ENCODE measurements around the gene ALDH5A1. TPM values are rescaled to one million over a fixed set of nuclear protein-coding genes. Genes with fewer than 3 reads are reported as not detected.

ALDH5A1 gene
- total and polyA plus RNA-seq, 7 donors, result 2.4 to 5.0 (median 2.8) TPM

- H3K9me3 ChIP-seq, result no peaks in the 10 kb centered on the region
- intact Hi-C loops (cut with DNase I), result no loop called here
- TF ChIP-seq, protein P1, sequence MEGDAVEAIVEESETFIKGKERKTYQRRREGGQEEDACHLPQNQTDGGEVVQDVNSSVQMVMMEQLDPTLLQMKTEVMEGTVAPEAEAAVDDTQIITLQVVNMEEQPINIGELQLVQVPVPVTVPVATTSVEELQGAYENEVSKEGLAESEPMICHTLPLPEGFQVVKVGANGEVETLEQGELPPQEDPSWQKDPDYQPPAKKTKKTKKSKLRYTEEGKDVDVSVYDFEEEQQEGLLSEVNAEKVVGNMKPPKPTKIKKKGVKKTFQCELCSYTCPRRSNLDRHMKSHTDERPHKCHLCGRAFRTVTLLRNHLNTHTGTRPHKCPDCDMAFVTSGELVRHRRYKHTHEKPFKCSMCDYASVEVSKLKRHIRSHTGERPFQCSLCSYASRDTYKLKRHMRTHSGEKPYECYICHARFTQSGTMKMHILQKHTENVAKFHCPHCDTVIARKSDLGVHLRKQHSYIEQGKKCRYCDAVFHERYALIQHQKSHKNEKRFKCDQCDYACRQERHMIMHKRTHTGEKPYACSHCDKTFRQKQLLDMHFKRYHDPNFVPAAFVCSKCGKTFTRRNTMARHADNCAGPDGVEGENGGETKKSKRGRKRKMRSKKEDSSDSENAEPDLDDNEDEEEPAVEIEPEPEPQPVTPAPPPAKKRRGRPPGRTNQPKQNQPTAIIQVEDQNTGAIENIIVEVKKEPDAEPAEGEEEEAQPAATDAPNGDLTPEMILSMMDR (IDR thresholded peaks at IDR 0.05), result no peak
- no peak for TF ChIP-seq POLR2AphosphoS5 (IDR thresholded peaks at IDR 0.05)
- TF ChIP-seq EP300 (IDR thresholded peaks at IDR 0.05), result no peak
- TF ChIP-seq POLR2A (IDR thresholded peaks at IDR 0.05), result no peak
These were observed 17.7 kb upstream of the ALDH5A1 start for GRCh38 chr6:24477070-24477469.

GRCh38 chr6:24478903-24479302 is 15.9 kb upstream of the ALDH5A1 start:
- H3K9me3 ChIP-seq, result no peaks in the 10 kb centered on the region
- H3K4me1 ChIP-seq, result no peaks in the 10 kb centered on the region
- 75 to 78% methylated on average over 4 of the region's 4 CpGs for WGBS, 2 donors
- no peak overlapping the region for H3K4me3 ChIP-seq
- peaks cover 0 to 5% (median 0%) of the 10 kb centered on the region in 4 donors for H3K36me3 ChIP-seq
- no peaks in the 10 kb centered on the region for H3K27me3 ChIP-seq
- intact Hi-C loops (cut with DNase I), result no loop called here
- TF ChIP-seq EP300 (IDR thresholded peaks at IDR 0.05) (no peak), POLR2AphosphoS5 (IDR thresholded peaks at IDR 0.05) (no peak), POLR2A (IDR thresholded peaks at IDR 0.05) (no peak)
- TF ChIP-seq, protein P1 (IDR thresholded peaks at IDR 0.05), result no peak
- DNase-seq, result no peak
- no peak overlapping the region for H3K27ac ChIP-seq

More at GRCh38 chr6:24477070-24477469, 17.7 kb upstream of the ALDH5A1 start:
- 94% methylated on average over 1 of the region's 1 CpG for WGBS, 2 donors
- no peaks in the 10 kb centered on the region for H3K4me1 ChIP-seq
- DNase-seq, result no peak
- H3K4me3 ChIP-seq, result no peak overlapping the region
- H3K27ac ChIP-seq, result no peak overlapping the region
- H3K27me3 ChIP-seq, result no peaks in the 10 kb centered on the region
- peaks cover 0 to 5% (median 0%) of the 10 kb centered on the region in 4 donors for H3K36me3 ChIP-seq

DNA sequence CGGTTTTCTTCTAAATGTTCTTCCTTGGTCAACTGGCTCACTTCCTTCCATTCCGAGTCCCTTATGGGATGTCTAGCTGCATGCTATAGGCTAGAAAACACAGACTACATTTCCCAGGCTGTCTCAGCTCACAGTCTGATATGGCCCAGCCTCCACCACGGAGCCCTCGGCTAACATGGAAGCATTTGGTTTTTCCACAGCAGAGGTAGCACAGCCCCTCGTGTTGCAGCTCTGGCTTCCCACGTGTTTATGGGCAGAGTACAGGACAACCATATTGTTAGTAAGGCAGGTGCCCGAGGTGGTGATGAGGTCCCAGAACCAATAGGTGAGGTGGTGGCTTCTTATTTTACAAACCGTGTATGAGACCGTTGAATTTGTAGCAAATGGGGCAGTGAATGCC is 14.1 kb upstream of the ALDH5A1 start:
- Histone ChIP-seq H3K27ac (no peak overlapping the region), H3K4me3 (no peak overlapping the region), H3K4me1 (no peaks in the 10 kb centered on the region), H3K9me3 (no peaks in the 10 kb centered on the region), H3K36me3 (no peaks in the 10 kb centered on the region), H3K27me3 (no peaks in the 10 kb centered on the region)
- TF ChIP-seq, protein P1 (IDR thresholded peaks at IDR 0.05), result no peak
- WGBS, 2 donors, result 90 to 92% methylated on average over 9 of the region's 9 CpGs
- intact Hi-C loops (cut with DNase I), result no loop called here
- DNase-seq, result no peak

DNA sequence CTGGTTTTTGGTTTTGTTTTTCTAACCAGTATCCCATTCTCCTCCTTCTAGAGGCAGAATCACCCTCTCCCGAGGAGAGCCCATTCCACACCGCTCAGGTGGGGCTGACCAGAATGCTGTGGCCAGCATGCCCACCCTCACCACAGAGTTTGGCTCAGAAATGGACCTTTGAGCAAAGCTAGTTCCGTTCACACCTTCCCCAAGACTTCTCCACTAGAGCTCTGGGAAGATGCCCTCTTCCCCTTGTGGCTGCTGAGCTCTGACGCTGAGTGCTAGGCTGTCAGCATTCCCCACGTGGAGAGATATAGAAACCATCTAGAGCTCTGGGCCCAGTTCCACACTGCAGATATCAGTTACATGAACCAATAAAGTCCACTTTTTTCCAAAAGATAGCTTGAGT is 13.3 kb upstream of the ALDH5A1 start:
- H3K4me1 ChIP-seq, result no peaks in the 10 kb centered on the region
- H3K27me3 ChIP-seq, result no peaks in the 10 kb centered on the region
- H3K4me3 ChIP-seq, result no peak overlapping the region
- no peaks in the 10 kb centered on the region for H3K36me3 ChIP-seq
- 93% methylated on average over 5 of the region's 5 CpGs for WGBS, 2 donors
- no peak for DNase-seq
- TF ChIP-seq EP300 (IDR thresholded peaks at IDR 0.05), result no peak
- TF ChIP-seq POLR2A (IDR thresholded peaks at IDR 0.05), result no peak
- TF ChIP-seq POLR2AphosphoS5 (IDR thresholded peaks at IDR 0.05), result no peak
- intact Hi-C loops (cut with DNase I), result no loop called here
- H3K9me3 ChIP-seq, result no peaks in the 10 kb centered on the region
- H3K27ac ChIP-seq, result no peak overlapping the region

DNA sequence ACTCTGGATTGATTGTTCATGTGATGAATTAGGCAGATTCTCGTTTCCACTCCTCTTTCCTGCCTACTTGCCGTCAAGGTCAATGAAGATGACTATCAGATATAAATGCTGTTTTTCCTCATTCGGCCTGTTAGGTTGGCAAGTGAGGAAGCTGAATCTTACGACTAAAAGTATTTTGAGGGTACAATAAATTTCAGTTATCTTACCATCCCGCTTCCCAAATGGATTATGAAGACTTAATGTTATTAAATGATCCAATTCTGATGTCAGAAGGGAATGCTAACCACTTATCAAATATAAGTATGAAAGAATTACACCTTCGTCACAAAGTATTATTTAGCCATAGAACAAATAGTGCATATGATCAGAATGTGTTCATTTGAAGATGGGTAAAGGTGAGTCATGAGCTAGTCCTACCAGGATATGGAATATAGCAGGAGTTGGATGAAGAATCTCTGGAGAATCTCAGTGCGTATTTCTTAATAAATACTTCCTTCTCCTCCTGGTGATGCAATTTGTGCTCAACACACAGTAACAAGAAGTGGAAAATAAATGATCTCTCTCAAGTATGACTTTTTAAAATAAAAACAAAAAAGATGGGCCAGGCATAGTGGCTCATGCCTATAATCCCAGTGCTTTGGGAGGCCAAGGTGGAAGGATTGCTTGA is 10.0 kb upstream of the ALDH5A1 start:
- TF ChIP-seq POLR2A (IDR thresholded peaks at IDR 0.05), result no peak
- no peak for TF ChIP-seq POLR2AphosphoS5 (IDR thresholded peaks at IDR 0.05)
- TF ChIP-seq, protein P1 (IDR thresholded peaks at IDR 0.05), result no peak
- no peak for TF ChIP-seq EP300 (IDR thresholded peaks at IDR 0.05)
- H3K4me1 ChIP-seq, result peaks cover 0 to 5% (median 0%) of the 10 kb centered on the region in 4 donors
- H3K36me3 ChIP-seq, result no peaks in the 10 kb centered on the region
- H3K9me3 ChIP-seq, result no peaks in the 10 kb centered on the region
- no peaks in the 10 kb centered on the region for H3K27me3 ChIP-seq
- no peak overlapping the region for H3K27ac ChIP-seq
- no peak overlapping the region for H3K4me3 ChIP-seq
- intact Hi-C loops (cut with DNase I), result no loop called here
- 95% methylated on average over 7 of the region's 7 CpGs for WGBS, 2 donors
- DNase-seq, result no peak

Measured in sigmoid colon (tissue), 7 donors.